HEK293T (cell line): Measurements from ENCODE around the gene TBC1D1.

Source experiments
- FOXK2 ChIP-seq: fragments of 450-650 bp; IDR thresholded peaks from 2 replicates; pipeline ENCODE4 v1.6.1; 2016; ENCODE audit warnings: mild to moderate bottlenecking
- SP1 ChIP-seq: fragments of 450-650 bp; IDR thresholded peaks from 2 replicates; pipeline ENCODE4 v1.6.1; 2017

GRCh38 chr4:37903901-37904300, 13.0 kb downstream of the TBC1D1 start:
- TF ChIP-seq FOXK2 (no peak), SP1 (no peak)
